IPS-NIHi11 (cell line): ENCODE data around the gene RNF38.
"Not testable (repeated sequence)": the region's sequence is repeated elsewhere in the genome, so short reads cannot be mapped to it uniquely, and the experiment has no call there.

Experiments used
- DNase-seq: peaks from one replicate; pipeline ENCODE4 v3.0.0; 2012; ENCODE audit warnings: mixed read lengths, low spot score

RNF38 gene

GRCh38 chr9:36328798-36329411 is 71.2 kb downstream of the RNF38 start:
- DNase-seq = peak; percentile 67

GRCh38 chr9:36325081-36325828 is 74.8 kb downstream of the RNF38 start:
- DNase-seq = no peak

GRCh38 chr9:36323926-36324325 is 76.1 kb downstream of the RNF38 start:
- no peak for DNase-seq

GRCh38 chr9:36322462-36322861 is 77.6 kb downstream of the RNF38 start:
- DNase-seq = no peak

- not testable (repeated sequence) for DNase-seq
These were observed 78.2 kb downstream of the RNF38 start for GRCh38 chr9:36321903-36322302.

- no peak for DNase-seq
These were observed 79.6 kb downstream of the RNF38 start for GRCh38 chr9:36320466-36320865.

GRCh38 chr9:36319806-36320205 is 80.3 kb downstream of the RNF38 start:
- DNase-seq = no peak

- DNase-seq = no peak
These were observed 80.9 kb downstream of the RNF38 start for GRCh38 chr9:36319183-36319582.

GRCh38 chr9:36318212-36318802 is 81.8 kb downstream of the RNF38 start:
- no peak for DNase-seq

- peak; percentile 41 for DNase-seq
These were observed 82.3 kb downstream of the RNF38 start for GRCh38 chr9:36317766-36318165.

- DNase-seq = no peak
These were observed 83.3 kb downstream of the RNF38 start for GRCh38 chr9:36316611-36317317.

GRCh38 chr9:36316049-36316448 is 84.0 kb downstream of the RNF38 start:
- DNase-seq = no peak

- DNase-seq = no peak
These were observed 84.8 kb downstream of the RNF38 start for GRCh38 chr9:36315283-36315682.

- no peak for DNase-seq
These were observed 85.3 kb downstream of the RNF38 start for GRCh38 chr9:36314740-36315139.

- DNase-seq = no peak
These were observed 93.4 kb downstream of the RNF38 start for GRCh38 chr9:36306471-36307306.

GRCh38 chr9:36304366-36304765 is 95.7 kb downstream of the RNF38 start:
- not testable (repeated sequence) for DNase-seq

GRCh38 chr9:36301227-36301626 is 98.8 kb downstream of the RNF38 start:
- DNase-seq = no peak

- DNase-seq = no peak
These were observed 101.5 kb downstream of the RNF38 start for GRCh38 chr9:36298566-36298965.

GRCh38 chr9:36297798-36298197 is 102.3 kb downstream of the RNF38 start:
- DNase-seq = no peak

GRCh38 chr9:36294996-36295395 is 105.1 kb downstream of the RNF38 start:
- not testable (repeated sequence) for DNase-seq

- DNase-seq = no peak
These were observed 106.2 kb downstream of the RNF38 start for GRCh38 chr9:36293918-36294317.

GRCh38 chr9:36293171-36293570 is 106.9 kb downstream of the RNF38 start:
- no peak for DNase-seq
